ENCODE data around the gene TRPM8. TPM values are rescaled to one million over a fixed set of nuclear protein-coding genes. Genes with fewer than 3 reads are reported as not detected.

The TRPM8 gene
- total RNA-seq, 1 experiment from 2014 or later: 3.9 TPM

DNA sequence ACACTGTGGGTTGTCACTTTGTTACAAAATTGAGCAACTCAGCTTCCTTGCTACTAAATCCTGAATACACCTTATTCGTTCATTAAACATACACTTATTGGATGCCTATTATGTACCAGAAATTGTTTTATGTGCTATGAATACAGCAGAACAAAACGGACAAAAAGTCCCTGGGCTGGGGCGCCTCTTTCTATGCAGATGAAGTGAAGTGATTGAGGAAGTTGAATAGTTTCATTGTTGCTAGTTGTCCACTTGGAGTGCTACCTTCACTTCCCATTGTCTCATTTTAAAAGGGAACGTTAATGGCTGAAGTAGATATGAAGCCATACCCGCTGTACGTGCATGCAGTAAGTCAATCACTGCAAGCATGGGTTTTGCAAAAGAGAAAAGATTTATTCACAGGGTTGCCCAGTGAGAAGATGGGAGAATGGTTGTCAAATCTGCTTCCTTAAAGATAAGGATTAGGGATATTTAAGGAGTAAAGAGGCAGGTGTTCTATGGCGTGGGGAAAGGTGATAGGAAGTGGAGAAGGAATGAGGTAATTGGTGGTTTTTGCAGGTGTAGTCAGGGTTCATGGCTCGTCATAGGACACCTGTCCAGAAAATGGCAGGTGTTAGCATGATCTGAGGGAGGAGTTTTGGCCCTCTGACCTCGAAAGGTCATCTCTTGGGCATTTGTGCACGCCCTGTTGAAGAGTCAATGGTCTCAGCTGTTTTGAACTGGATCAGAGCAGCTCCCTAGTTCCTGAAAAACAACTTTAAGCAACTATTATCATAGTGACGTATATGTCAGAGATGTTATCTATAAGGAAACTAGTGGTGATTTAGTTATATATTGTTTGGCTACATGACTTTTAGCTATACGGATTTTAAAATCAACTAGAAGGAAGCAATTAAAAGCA, 23.5 kb downstream of the TRPM8 start:
- intact Hi-C loops (cut with micrococcal nuclease; ENCODE audit: unreplicated experiment) (no loop called here), in situ Hi-C loops (cut with HindIII; ENCODE audit: low pct_unique_long_range_greater_than_20kb, low sequenced_read_pairs) (no loop called here)
- POLR2A ChIA-PET: no interaction called here
- ATAC-seq (no peak), DNase-seq (ENCODE audit: low read depth, low spot score) (no peak)
- H3K36me3 ChIP-seq (ENCODE audit: control insufficient read depth, insufficient read depth, low read length): no peaks in the 10 kb centered on the region
- peaks cover 4% of the 10 kb centered on the region; the same call in 1 of the 2 replicates for H3K4me1 ChIP-seq (ENCODE audit: control insufficient read depth, insufficient read depth, low read length)
- TF ChIP-seq, protein P1, sequence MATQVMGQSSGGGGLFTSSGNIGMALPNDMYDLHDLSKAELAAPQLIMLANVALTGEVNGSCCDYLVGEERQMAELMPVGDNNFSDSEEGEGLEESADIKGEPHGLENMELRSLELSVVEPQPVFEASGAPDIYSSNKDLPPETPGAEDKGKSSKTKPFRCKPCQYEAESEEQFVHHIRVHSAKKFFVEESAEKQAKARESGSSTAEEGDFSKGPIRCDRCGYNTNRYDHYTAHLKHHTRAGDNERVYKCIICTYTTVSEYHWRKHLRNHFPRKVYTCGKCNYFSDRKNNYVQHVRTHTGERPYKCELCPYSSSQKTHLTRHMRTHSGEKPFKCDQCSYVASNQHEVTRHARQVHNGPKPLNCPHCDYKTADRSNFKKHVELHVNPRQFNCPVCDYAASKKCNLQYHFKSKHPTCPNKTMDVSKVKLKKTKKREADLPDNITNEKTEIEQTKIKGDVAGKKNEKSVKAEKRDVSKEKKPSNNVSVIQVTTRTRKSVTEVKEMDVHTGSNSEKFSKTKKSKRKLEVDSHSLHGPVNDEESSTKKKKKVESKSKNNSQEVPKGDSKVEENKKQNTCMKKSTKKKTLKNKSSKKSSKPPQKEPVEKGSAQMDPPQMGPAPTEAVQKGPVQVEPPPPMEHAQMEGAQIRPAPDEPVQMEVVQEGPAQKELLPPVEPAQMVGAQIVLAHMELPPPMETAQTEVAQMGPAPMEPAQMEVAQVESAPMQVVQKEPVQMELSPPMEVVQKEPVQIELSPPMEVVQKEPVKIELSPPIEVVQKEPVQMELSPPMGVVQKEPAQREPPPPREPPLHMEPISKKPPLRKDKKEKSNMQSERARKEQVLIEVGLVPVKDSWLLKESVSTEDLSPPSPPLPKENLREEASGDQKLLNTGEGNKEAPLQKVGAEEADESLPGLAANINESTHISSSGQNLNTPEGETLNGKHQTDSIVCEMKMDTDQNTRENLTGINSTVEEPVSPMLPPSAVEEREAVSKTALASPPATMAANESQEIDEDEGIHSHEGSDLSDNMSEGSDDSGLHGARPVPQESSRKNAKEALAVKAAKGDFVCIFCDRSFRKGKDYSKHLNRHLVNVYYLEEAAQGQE (IDR thresholded peaks at IDR 0.05; ENCODE audit: insufficient read depth in 1 of 2, low read depth in 2 of 2, low read length in 1 of 2): no peak
- TF ChIP-seq TCF7L2 (IDR thresholded peaks at IDR 0.05; ENCODE audit: low read depth, low read length): no peak
- TF ChIP-seq, protein P2, sequence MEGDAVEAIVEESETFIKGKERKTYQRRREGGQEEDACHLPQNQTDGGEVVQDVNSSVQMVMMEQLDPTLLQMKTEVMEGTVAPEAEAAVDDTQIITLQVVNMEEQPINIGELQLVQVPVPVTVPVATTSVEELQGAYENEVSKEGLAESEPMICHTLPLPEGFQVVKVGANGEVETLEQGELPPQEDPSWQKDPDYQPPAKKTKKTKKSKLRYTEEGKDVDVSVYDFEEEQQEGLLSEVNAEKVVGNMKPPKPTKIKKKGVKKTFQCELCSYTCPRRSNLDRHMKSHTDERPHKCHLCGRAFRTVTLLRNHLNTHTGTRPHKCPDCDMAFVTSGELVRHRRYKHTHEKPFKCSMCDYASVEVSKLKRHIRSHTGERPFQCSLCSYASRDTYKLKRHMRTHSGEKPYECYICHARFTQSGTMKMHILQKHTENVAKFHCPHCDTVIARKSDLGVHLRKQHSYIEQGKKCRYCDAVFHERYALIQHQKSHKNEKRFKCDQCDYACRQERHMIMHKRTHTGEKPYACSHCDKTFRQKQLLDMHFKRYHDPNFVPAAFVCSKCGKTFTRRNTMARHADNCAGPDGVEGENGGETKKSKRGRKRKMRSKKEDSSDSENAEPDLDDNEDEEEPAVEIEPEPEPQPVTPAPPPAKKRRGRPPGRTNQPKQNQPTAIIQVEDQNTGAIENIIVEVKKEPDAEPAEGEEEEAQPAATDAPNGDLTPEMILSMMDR (IDR thresholded peaks at IDR 0.05): no peak
- TF ChIP-seq POLR2AphosphoS5 (IDR thresholded peaks at IDR 0.05; ENCODE audit: low read depth, low read length): no peak
- H3K9me3 ChIP-seq (ENCODE audit: control insufficient read depth, insufficient read depth, low read depth, low read length): no peaks in the 10 kb centered on the region; the same call in 1 of the 2 replicates
- no peaks in the 10 kb centered on the region for H3K27me3 ChIP-seq (ENCODE audit: control insufficient read depth, insufficient read depth, low read length)
- no peak overlapping the region for H3K27ac ChIP-seq (ENCODE audit: low read length)
- no TSS peak for BruUV-seq (replicated peaks)
- no peak overlapping the region for H3K4me3 ChIP-seq (ENCODE audit: low read depth in 2 of 2, low read length in 2 of 2)
- CTCF ChIA-PET: no interaction called here

DNA sequence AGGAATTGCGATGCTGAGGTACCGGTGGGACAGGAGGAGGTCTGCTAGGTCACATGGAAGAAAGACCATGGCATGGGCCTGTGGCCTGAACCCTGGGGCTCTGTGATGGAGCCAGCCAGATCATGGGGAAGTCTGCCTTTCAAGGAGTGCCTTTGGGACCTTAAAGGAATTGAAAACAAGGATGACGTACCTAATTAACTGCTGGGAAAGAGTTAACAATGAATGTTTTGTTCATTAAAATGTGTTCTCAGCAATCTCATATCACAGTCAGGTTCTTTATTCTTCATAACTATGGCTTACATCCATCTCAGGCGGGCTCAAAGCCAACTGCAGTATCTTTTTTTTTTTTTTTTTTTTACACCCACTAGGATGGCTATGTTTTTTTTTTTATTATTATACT, 25.6 kb downstream of the TRPM8 start:
- Histone ChIP-seq H3K27me3 (ENCODE audit: control insufficient read depth, insufficient read depth, low read length) (no peaks in the 10 kb centered on the region), H3K4me3 (ENCODE audit: low read depth in 2 of 2, low read length in 2 of 2) (no peak overlapping the region), H3K36me3 (ENCODE audit: control insufficient read depth, insufficient read depth, low read length) (no peaks in the 10 kb centered on the region), H3K9me3 (ENCODE audit: control insufficient read depth, insufficient read depth, low read depth, low read length) (no peaks in the 10 kb centered on the region; the same call in 1 of the 2 replicates), H3K27ac (ENCODE audit: low read length) (no peak overlapping the region), H3K4me1 (ENCODE audit: control insufficient read depth, insufficient read depth, low read length) (peaks cover 4% of the 10 kb centered on the region; the same call in 1 of the 2 replicates)
- CTCF ChIA-PET: no interaction called here
- intact Hi-C loops (cut with micrococcal nuclease; ENCODE audit: unreplicated experiment) (no loop called here), in situ Hi-C loops (cut with HindIII; ENCODE audit: low pct_unique_long_range_greater_than_20kb, low sequenced_read_pairs) (no loop called here)
- no TSS peak for BruUV-seq (replicated peaks)
- no peak for TF ChIP-seq POLR2AphosphoS5 (IDR thresholded peaks at IDR 0.05; ENCODE audit: low read depth, low read length)
- TF ChIP-seq, protein P2 (IDR thresholded peaks at IDR 0.05): no peak
- TF ChIP-seq TCF7L2 (IDR thresholded peaks at IDR 0.05; ENCODE audit: low read depth, low read length): no peak
- no peak for TF ChIP-seq SIN3A (IDR thresholded peaks at IDR 0.05; ENCODE audit: borderline replicate concordance, insufficient read depth, low read depth, low read length)
- TF ChIP-seq, protein P1 (IDR thresholded peaks at IDR 0.05; ENCODE audit: insufficient read depth in 1 of 2, low read depth in 2 of 2, low read length in 1 of 2): no peak
- DNase-seq (ENCODE audit: low read depth, low spot score): no peak
- ATAC-seq: no peak
- POLR2A ChIA-PET: no interaction called here

Data from Panc1 (cell line).